ENCODE data around the gene PRKCSH. TPM values are rescaled to one million over a fixed set of nuclear protein-coding genes. Genes with fewer than 3 reads are reported as not detected.

Gene PRKCSH
- total RNA-seq, 1 donor from 2014 or later: 391 TPM

- Mint-ChIP-seq H3K27ac (ENCODE audit: unreplicated experiment) (no peak overlapping the region), H3K9me3 (peaks cover 3% of the 10 kb centered on the region), H3K4me1 (peaks cover 4% of the 10 kb centered on the region), H3K4me3 (no peak overlapping the region), H3K36me3 (ENCODE audit: low read depth) (no peaks in the 10 kb centered on the region), H3K27me3 (ENCODE audit: low read depth) (peaks cover 9% of the 10 kb centered on the region)
- no peak for DNase-seq (ENCODE audit: low read depth, low spot score)
- no peak for TF ChIP-seq CTCF (conservative IDR thresholded peaks at IDR 0.05)
Measured at GRCh38 chr19:11397089-11397610, 38.3 kb upstream of the PRKCSH start.

GRCh38 chr19:11399667-11400066, 35.8 kb upstream of the PRKCSH start:
- H3K9me3 Mint-ChIP-seq: peaks cover 3% of the 10 kb centered on the region
- no peak for DNase-seq (ENCODE audit: low read depth, low spot score)
- peaks cover 3% of the 10 kb centered on the region for H3K27me3 Mint-ChIP-seq (ENCODE audit: low read depth)
- no peak for TF ChIP-seq CTCF (conservative IDR thresholded peaks at IDR 0.05)
- peaks cover 6% of the 10 kb centered on the region for H3K4me1 Mint-ChIP-seq
- no peak overlapping the region for H3K4me3 Mint-ChIP-seq
- no peak overlapping the region for H3K27ac Mint-ChIP-seq (ENCODE audit: unreplicated experiment)
- H3K36me3 Mint-ChIP-seq (ENCODE audit: low read depth): no peaks in the 10 kb centered on the region

- Mint-ChIP-seq H3K27ac (ENCODE audit: unreplicated experiment) (no peak overlapping the region), H3K27me3 (ENCODE audit: low read depth) (no peaks in the 10 kb centered on the region), H3K4me1 (peaks cover 11% of the 10 kb centered on the region), H3K9me3 (peaks cover 3% of the 10 kb centered on the region), H3K4me3 (no peak overlapping the region), H3K36me3 (ENCODE audit: low read depth) (no peaks in the 10 kb centered on the region)
- TF ChIP-seq CTCF (conservative IDR thresholded peaks at IDR 0.05): no peak
- no peak for DNase-seq (ENCODE audit: low read depth, low spot score)
Measured at GRCh38 chr19:11400798-11401197, 34.6 kb upstream of the PRKCSH start.

GRCh38 chr19:11401808-11402543, 33.5 kb upstream of the PRKCSH start:
- TF ChIP-seq CTCF (conservative IDR thresholded peaks at IDR 0.05): no peak
- DNase-seq (ENCODE audit: low read depth, low spot score): no peak
- Mint-ChIP-seq H3K36me3 (ENCODE audit: low read depth) (no peaks in the 10 kb centered on the region), H3K4me3 (no peak overlapping the region), H3K27me3 (ENCODE audit: low read depth) (no peaks in the 10 kb centered on the region), H3K4me1 (peaks cover 11% of the 10 kb centered on the region), H3K9me3 (peaks cover 3% of the 10 kb centered on the region), H3K27ac (ENCODE audit: unreplicated experiment) (no peak overlapping the region)

- Mint-ChIP-seq H3K27me3 (ENCODE audit: low read depth) (no peaks in the 10 kb centered on the region), H3K27ac (ENCODE audit: unreplicated experiment) (no peak overlapping the region), H3K36me3 (ENCODE audit: low read depth) (no peaks in the 10 kb centered on the region), H3K4me1 (peaks cover 11% of the 10 kb centered on the region), H3K9me3 (peaks cover 3% of the 10 kb centered on the region), H3K4me3 (no peak overlapping the region)
- no peak for DNase-seq (ENCODE audit: low read depth, low spot score)
- TF ChIP-seq CTCF (conservative IDR thresholded peaks at IDR 0.05): no peak
Measured at GRCh38 chr19:11404588-11405222, 30.7 kb upstream of the PRKCSH start.

All from neural crest cell (in vitro differentiated cells).